Keratinocyte (primary cell): ENCODE results near the gene DPH2. TPM values are rescaled to one million over a fixed set of nuclear protein-coding genes. Genes with fewer than 3 reads are reported as not detected.

Experiments
- DNase-seq: peaks from one replicate; pipeline ENCODE4 v3.0.0-alpha.2; 2011; ENCODE audit warnings: low read depth, missing footprints, low spot score
- FAIRE-seq: peaks from 2 replicates; lab custom pipeline; 2011; peaks lifted over from hg19 to GRCh38; lab: Jason Lieb, UNC
- H2AFZ ChIP-seq: 2 replicates; pipeline ENCODE4 v1.6.0; 2012; ENCODE audit warnings: low read length, control low read depth, inconsistent platforms; ENCODE audit not compliant: control insufficient read depth
- H3K27ac ChIP-seq: 2 replicates; pipeline ENCODE4 v1.5.1; 2011; ENCODE audit warnings: low read length; ENCODE audit not compliant: control insufficient read depth, insufficient read depth
- H3K27me3 ChIP-seq: 3 replicates; pipeline ENCODE4 v1.6.0; 2011; ENCODE audit warnings: low read length; ENCODE audit not compliant: control insufficient read depth, insufficient read depth; ENCODE audit errors: extremely low read depth
- H3K36me3 ChIP-seq, 2 experiments: 2 replicates in 1 of 2; 3 replicates in 1 of 2; pipeline ENCODE4 v1.5.1; 2011; ENCODE audit warnings: low read length in 2 of 2, mild to moderate bottlenecking in 1 of 2; ENCODE audit not compliant: control insufficient read depth in 2 of 2, insufficient read depth in 2 of 2; ENCODE audit errors: extremely low read depth in 1 of 2
- H3K4me1 ChIP-seq: 3 replicates; pipeline ENCODE4 v1.5.1; 2011; ENCODE audit warnings: low read length; ENCODE audit not compliant: control insufficient read depth, insufficient read depth; ENCODE audit errors: extremely low read depth
- H3K4me2 ChIP-seq: 3 replicates; pipeline ENCODE4 v1.6.0; 2011; ENCODE audit warnings: low read depth, low read length; ENCODE audit not compliant: control insufficient read depth, insufficient read depth; ENCODE audit errors: extremely low read depth
- H3K4me3 ChIP-seq, 3 experiments: fragments of 200-600 bp in 1 of 3; sonication (generic) in 1 of 3; 2 replicates in 2 of 3; 3 replicates in 1 of 3; pipeline ENCODE4 v1.5.1; 2011 to 2016; ENCODE audit warnings: low read length in 3 of 3, mild to moderate bottlenecking in 3 of 3, control low read depth in 2 of 3, inconsistent platforms in 1 of 3, low read depth in 1 of 3, mixed read lengths in 1 of 3, mixed run types in 1 of 3, moderate library complexity in 1 of 3; ENCODE audit not compliant: control insufficient read depth in 2 of 3, insufficient read depth in 2 of 3; ENCODE audit errors: extremely low read depth in 1 of 3
- H3K79me2 ChIP-seq: 2 replicates; pipeline ENCODE4 v1.6.0; 2012; ENCODE audit warnings: low read length; ENCODE audit not compliant: control insufficient read depth, insufficient read depth
- H3K9ac ChIP-seq: 3 replicates; pipeline ENCODE4 v1.6.0; 2011; ENCODE audit warnings: low read length; ENCODE audit not compliant: control insufficient read depth, insufficient read depth; ENCODE audit errors: extremely low read depth
- H3K9me1 ChIP-seq: 3 replicates; pipeline ENCODE4 v1.6.0; 2011; ENCODE audit warnings: low read length; ENCODE audit not compliant: control insufficient read depth, insufficient read depth; ENCODE audit errors: extremely low read depth
- H3K9me3 ChIP-seq: 2 replicates; pipeline ENCODE4 v1.5.1; 2012; ENCODE audit warnings: low read depth, low read length; ENCODE audit not compliant: control insufficient read depth
- H4K20me1 ChIP-seq: 3 replicates; pipeline ENCODE4 v1.6.0; 2011; ENCODE audit warnings: low read length; ENCODE audit not compliant: control insufficient read depth, insufficient read depth; ENCODE audit errors: extremely low read depth
- EZH2 ChIP-seq: IDR thresholded peaks from one replicate; pipeline ENCODE4 v1.6.1; 2012; ENCODE audit warnings: inconsistent platforms, mild to moderate bottlenecking, low read length, moderate library complexity
- dilution Hi-C: fragments of 300-500 bp; cut with MboI; formaldehyde crosslinking; loops from one replicate; pipeline ENCODE4 v1.7.0; 2020; ENCODE audit warnings: low sequenced_read_pairs; ENCODE audit not compliant: extremely low pct_ligation_motif_present
- polyA plus RNA-seq, 5 experiments: library from polyadenylated mRNA; depleted of rRNA in 3 of 5; stranded (reverse) in 3 of 5; stranded (forward) in 1 of 5; unstranded in 1 of 5; fragments of >200 nt; gene quantifications; 1 replicate in 1 of 5; 2 replicates in 3 of 5; 3 replicates in 1 of 5; pipeline versions ENCODE4 v1.2.1 to v1.2.3, GENCODE V29; 2011 to 2012; ENCODE audit warnings: missing spikeins in 2 of 5, low read depth in 1 of 5, low replicate concordance in 1 of 5
- TF ChIP-seq, protein P1 (sequence below), 3 experiments: IDR thresholded peaks in 1 of 3; conservative IDR thresholded peaks in 1 of 3; optimal IDR thresholded peaks in 1 of 3; 2 replicates in 2 of 3; 3 replicates in 1 of 3; pipeline versions ENCODE3 to v1.5.1; 2011; ENCODE audit warnings: low read length in 3 of 3, mild to moderate bottlenecking in 3 of 3, moderate library complexity in 2 of 3, control low read depth in 1 of 3, inconsistent platforms in 1 of 3; ENCODE audit not compliant: insufficient read depth in 2 of 3; ENCODE audit errors: extremely low read depth in 1 of 3

DPH2 gene
- polyA plus RNA-seq, 1 donor (not counting 4 experiments of a cell fraction or from before 2014, with no cell fraction given), result 30.3 TPM

DNA sequence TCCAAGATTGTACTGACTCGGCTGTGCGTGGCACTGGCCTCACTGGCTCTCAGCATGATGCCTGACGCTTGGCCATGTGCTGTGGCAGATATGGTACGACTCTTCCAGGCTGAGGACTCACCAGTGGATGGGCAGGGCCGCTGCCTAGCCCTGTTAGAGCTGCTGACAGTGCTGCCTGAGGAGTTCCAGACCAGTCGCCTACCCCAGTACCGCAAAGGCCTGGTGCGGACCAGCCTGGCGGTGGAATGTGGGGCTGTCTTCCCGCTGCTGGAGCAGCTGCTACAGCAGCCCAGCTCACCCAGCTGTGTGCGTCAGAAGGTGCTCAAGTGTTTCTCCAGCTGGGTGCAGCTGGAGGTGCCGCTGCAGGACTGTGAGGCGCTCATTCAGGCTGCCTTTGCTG lies 20.1 kb upstream of the DPH2 start:
- dilution Hi-C loops, result loop anchor here (25.0 kb wide), 2 partner anchors 112 to 237 kb away; partner anchors contain the start of gene ST3GAL3
- no peaks in the 10 kb centered on the region for H3K27me3 ChIP-seq
- no peak overlapping the region for H3K9ac ChIP-seq

DNA sequence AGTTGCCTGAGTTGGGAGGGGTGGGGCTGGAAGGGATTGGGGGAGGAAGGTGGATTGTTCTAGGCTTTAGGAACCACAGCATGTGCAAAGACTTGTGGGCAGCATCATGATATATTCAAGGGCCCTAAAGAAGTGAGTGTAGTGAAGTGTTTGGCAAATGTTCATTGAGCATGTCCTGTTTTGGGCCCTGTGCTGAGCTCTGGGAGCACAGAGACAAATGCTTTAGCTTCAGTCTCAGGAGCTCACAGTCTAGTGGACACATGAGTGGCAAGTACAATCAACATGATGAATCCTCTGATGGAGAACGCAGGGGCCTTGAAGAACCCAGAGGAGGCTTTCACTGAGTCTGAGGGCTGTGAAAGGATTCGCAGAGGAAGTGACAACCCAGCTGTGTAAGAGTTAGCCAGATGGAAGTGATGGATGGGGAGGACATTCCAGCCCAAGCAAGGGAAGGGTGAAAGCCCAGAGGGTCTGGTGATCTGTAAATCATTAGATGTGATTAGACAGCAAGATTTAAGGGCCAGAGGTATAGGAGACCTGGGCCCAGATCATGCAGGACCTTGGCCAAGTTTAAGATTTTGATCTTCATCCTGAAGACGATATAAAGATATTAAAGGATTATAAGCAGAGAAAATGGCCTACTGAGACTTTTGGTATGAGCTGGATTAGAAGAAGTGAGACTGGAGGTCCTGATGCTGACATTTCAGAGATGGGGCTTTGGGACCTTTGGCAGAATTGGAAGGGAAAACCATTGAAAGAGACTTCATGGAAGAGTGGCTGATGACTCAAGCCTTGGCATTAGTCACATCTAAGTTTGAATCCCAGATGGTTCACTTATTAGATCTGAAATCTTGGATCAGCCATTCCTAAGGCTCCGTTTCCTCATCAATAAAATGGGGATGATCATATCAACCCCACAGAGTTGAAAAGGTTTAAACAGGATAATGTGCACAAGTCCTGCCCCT lies 18.5 kb upstream of the DPH2 start:
- H2AFZ ChIP-seq, result no peak overlapping the region
- H4K20me1 ChIP-seq, result peaks cover 5% of the 10 kb centered on the region
- dilution Hi-C loops, result no loop called here
- H3K27ac ChIP-seq, result no peak overlapping the region
- H3K9ac ChIP-seq, result no peak overlapping the region
- DNase-seq (no peak), FAIRE-seq (peak; percentile 67)
- peaks cover 18% of the 10 kb centered on the region for H3K4me1 ChIP-seq
- no peak overlapping the region for H3K4me2 ChIP-seq
- H3K9me1 ChIP-seq, result peaks cover 4% of the 10 kb centered on the region
- H3K27me3 ChIP-seq, result no peaks in the 10 kb centered on the region
- peaks cover 67% of the 10 kb centered on the region for H3K79me2 ChIP-seq
- TF ChIP-seq, protein P1, sequence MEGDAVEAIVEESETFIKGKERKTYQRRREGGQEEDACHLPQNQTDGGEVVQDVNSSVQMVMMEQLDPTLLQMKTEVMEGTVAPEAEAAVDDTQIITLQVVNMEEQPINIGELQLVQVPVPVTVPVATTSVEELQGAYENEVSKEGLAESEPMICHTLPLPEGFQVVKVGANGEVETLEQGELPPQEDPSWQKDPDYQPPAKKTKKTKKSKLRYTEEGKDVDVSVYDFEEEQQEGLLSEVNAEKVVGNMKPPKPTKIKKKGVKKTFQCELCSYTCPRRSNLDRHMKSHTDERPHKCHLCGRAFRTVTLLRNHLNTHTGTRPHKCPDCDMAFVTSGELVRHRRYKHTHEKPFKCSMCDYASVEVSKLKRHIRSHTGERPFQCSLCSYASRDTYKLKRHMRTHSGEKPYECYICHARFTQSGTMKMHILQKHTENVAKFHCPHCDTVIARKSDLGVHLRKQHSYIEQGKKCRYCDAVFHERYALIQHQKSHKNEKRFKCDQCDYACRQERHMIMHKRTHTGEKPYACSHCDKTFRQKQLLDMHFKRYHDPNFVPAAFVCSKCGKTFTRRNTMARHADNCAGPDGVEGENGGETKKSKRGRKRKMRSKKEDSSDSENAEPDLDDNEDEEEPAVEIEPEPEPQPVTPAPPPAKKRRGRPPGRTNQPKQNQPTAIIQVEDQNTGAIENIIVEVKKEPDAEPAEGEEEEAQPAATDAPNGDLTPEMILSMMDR (optimal IDR thresholded peaks at IDR 0.05 in 1 of 3, IDR thresholded peaks at IDR 0.05 in 1 of 3, conservative IDR thresholded peaks at IDR 0.05 in 1 of 3; ENCODE audit: extremely low read depth in 1 of 3, insufficient read depth in 2 of 3, low read length in 3 of 3), result no peak
- no peak for TF ChIP-seq EZH2
- no peak overlapping the region for H3K4me3 ChIP-seq
- no peaks in the 10 kb centered on the region for H3K9me3 ChIP-seq
- H3K36me3 ChIP-seq, result peaks cover 12 to 22% of the 10 kb centered on the region in 2 experiments

More for the DNA sequence above, 20.1 kb upstream of the DPH2 start:
- Histone ChIP-seq H3K9me3 (no peaks in the 10 kb centered on the region), H2AFZ (no peak overlapping the region), H3K36me3 (peaks cover 7 to 17% of the 10 kb centered on the region in 2 experiments), H3K79me2 (peaks cover 72% of the 10 kb centered on the region), H3K9me1 (peaks cover 4% of the 10 kb centered on the region), H3K4me2 (no peak overlapping the region), H3K4me1 (peaks cover 25% of the 10 kb centered on the region), H3K27ac (no peak overlapping the region), H3K4me3 (no peak overlapping the region), H4K20me1 (peaks cover 5% of the 10 kb centered on the region)
- DNase-seq (no peak), FAIRE-seq (no peak)
- TF ChIP-seq, protein P1 (optimal IDR thresholded peaks at IDR 0.05 in 1 of 3, IDR thresholded peaks at IDR 0.05 in 1 of 3, conservative IDR thresholded peaks at IDR 0.05 in 1 of 3; ENCODE audit: extremely low read depth in 1 of 3, insufficient read depth in 2 of 3, low read length in 3 of 3), result no peak
- TF ChIP-seq EZH2, result no peak
